ENCODE results near the gene SLC22A3. TPM values are rescaled to one million over a fixed set of nuclear protein-coding genes. Genes with fewer than 3 reads are reported as not detected.

The SLC22A3 gene
- total RNA-seq, 1 donor from 2014 or later, result 0.18 TPM

DNA sequence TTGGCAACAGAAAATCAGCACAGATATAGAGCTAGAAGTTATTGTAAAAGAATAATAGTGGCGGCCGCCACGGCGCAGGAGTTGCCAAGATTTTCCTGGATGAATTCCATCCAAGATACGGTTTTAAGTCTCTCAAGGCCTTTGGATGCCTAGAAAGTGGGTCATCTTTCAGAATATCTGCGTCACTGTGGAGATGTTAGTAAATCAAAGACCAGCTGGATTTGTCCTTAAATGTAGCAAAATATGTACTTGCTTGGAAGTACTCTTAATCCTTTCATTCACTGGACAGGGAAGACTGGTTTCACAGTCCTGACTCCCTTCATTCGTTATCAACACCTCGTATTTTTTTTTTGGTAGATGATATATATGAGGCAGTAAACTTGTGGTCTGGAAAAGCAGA lies 83.0 kb downstream of the SLC22A3 start:
- TF ChIP-seq, protein P1, sequence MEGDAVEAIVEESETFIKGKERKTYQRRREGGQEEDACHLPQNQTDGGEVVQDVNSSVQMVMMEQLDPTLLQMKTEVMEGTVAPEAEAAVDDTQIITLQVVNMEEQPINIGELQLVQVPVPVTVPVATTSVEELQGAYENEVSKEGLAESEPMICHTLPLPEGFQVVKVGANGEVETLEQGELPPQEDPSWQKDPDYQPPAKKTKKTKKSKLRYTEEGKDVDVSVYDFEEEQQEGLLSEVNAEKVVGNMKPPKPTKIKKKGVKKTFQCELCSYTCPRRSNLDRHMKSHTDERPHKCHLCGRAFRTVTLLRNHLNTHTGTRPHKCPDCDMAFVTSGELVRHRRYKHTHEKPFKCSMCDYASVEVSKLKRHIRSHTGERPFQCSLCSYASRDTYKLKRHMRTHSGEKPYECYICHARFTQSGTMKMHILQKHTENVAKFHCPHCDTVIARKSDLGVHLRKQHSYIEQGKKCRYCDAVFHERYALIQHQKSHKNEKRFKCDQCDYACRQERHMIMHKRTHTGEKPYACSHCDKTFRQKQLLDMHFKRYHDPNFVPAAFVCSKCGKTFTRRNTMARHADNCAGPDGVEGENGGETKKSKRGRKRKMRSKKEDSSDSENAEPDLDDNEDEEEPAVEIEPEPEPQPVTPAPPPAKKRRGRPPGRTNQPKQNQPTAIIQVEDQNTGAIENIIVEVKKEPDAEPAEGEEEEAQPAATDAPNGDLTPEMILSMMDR (IDR thresholded peaks at IDR 0.05; ENCODE audit: unreplicated experiment), result no peak
- DNase-seq (ENCODE audit: low spot score), result no peak
- H3K27me3 Mint-ChIP-seq (ENCODE audit: unreplicated experiment), result no peaks in the 10 kb centered on the region
- no peak overlapping the region for H3K27ac Mint-ChIP-seq (ENCODE audit: unreplicated experiment)
- H3K4me1 Mint-ChIP-seq (ENCODE audit: unreplicated experiment), result peaks cover 8% of the 10 kb centered on the region
- no peaks in the 10 kb centered on the region for H3K9me3 Mint-ChIP-seq (ENCODE audit: unreplicated experiment)
- H3K4me3 Mint-ChIP-seq (ENCODE audit: unreplicated experiment), result no peak overlapping the region
- no peaks in the 10 kb centered on the region for H3K36me3 Mint-ChIP-seq (ENCODE audit: low read depth, unreplicated experiment)

DNA sequence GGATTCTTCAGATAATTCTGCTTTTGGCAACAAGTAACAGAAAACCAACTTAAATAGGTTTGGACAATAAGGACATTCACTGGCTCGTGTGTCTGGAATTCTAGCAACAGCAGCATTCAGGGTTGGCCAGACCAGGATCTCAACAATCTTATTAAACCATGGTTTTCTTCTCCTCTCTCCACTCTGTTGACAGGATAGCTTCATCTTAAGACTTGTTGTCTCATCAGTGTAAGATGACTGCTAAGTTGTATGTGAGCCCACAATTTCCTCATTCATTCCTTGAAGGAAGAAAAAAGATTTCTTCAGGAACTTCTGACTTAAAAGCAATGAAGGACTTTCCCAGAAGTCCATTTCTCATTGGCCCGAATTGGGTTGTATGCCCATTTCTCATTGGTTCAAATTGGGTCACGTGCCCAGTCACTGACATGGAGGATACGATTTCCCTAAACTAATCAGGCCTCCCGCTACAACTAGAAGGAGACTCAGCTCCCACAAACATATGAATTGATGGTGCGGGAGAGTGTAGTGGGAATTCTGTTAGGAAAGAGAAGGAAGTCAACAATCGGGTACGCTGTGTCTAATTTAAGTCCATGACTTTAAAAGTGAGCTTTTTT lies 83.7 kb downstream of the SLC22A3 start:
- H3K9me3 Mint-ChIP-seq (ENCODE audit: unreplicated experiment), result no peaks in the 10 kb centered on the region
- no peaks in the 10 kb centered on the region for H3K27me3 Mint-ChIP-seq (ENCODE audit: unreplicated experiment)
- no peak overlapping the region for H3K27ac Mint-ChIP-seq (ENCODE audit: unreplicated experiment)
- TF ChIP-seq, protein P1 (IDR thresholded peaks at IDR 0.05; ENCODE audit: unreplicated experiment), result no peak
- no peak for DNase-seq (ENCODE audit: low spot score)
- H3K4me1 Mint-ChIP-seq (ENCODE audit: unreplicated experiment), result peaks cover 11% of the 10 kb centered on the region
- no peak overlapping the region for H3K4me3 Mint-ChIP-seq (ENCODE audit: unreplicated experiment)
- H3K36me3 Mint-ChIP-seq (ENCODE audit: low read depth, unreplicated experiment), result no peaks in the 10 kb centered on the region

GRCh38 chr6:160435935-160436334 lies 87.8 kb downstream of the SLC22A3 start:
- H3K27me3 Mint-ChIP-seq (ENCODE audit: unreplicated experiment), result no peaks in the 10 kb centered on the region
- H3K27ac Mint-ChIP-seq (ENCODE audit: unreplicated experiment), result no peak overlapping the region
- peaks cover 11% of the 10 kb centered on the region for H3K4me1 Mint-ChIP-seq (ENCODE audit: unreplicated experiment)
- DNase-seq (ENCODE audit: low spot score), result no peak
- TF ChIP-seq, protein P1 (IDR thresholded peaks at IDR 0.05; ENCODE audit: unreplicated experiment), result no peak
- no peak overlapping the region for H3K4me3 Mint-ChIP-seq (ENCODE audit: unreplicated experiment)
- H3K9me3 Mint-ChIP-seq (ENCODE audit: unreplicated experiment), result no peaks in the 10 kb centered on the region
- H3K36me3 Mint-ChIP-seq (ENCODE audit: low read depth, unreplicated experiment), result no peaks in the 10 kb centered on the region

- Mint-ChIP-seq H3K27me3 (ENCODE audit: unreplicated experiment) (no peaks in the 10 kb centered on the region), H3K4me1 (ENCODE audit: unreplicated experiment) (peaks cover 11% of the 10 kb centered on the region), H3K9me3 (ENCODE audit: unreplicated experiment) (no peaks in the 10 kb centered on the region), H3K27ac (ENCODE audit: unreplicated experiment) (no peak overlapping the region), H3K36me3 (ENCODE audit: low read depth, unreplicated experiment) (no peaks in the 10 kb centered on the region), H3K4me3 (ENCODE audit: unreplicated experiment) (no peak overlapping the region)
- TF ChIP-seq, protein P1 (IDR thresholded peaks at IDR 0.05; ENCODE audit: unreplicated experiment), result no peak
- no peak for DNase-seq (ENCODE audit: low spot score)
These were observed 89.0 kb downstream of the SLC22A3 start for GRCh38 chr6:160437154-160437553.

- H3K27ac Mint-ChIP-seq (ENCODE audit: unreplicated experiment), result no peak overlapping the region
These were observed 89.6 kb downstream of the SLC22A3 start for GRCh38 chr6:160437775-160438174.

More at GRCh38 chr6:160437775-160438174, 89.6 kb downstream of the SLC22A3 start:
- Mint-ChIP-seq H3K4me1 (ENCODE audit: unreplicated experiment) (peaks cover 11% of the 10 kb centered on the region), H3K27me3 (ENCODE audit: unreplicated experiment) (no peaks in the 10 kb centered on the region), H3K9me3 (ENCODE audit: unreplicated experiment) (no peaks in the 10 kb centered on the region), H3K36me3 (ENCODE audit: low read depth, unreplicated experiment) (no peaks in the 10 kb centered on the region), H3K4me3 (ENCODE audit: unreplicated experiment) (no peak overlapping the region)
- no peak for DNase-seq (ENCODE audit: low spot score)
- TF ChIP-seq, protein P1 (IDR thresholded peaks at IDR 0.05; ENCODE audit: unreplicated experiment), result no peak
